Germinal center (tissue), 1 donor: ENCODE results near the gene CD86.

ENCODE experiments used
- DNase-seq: peaks from one replicate; pipeline ENCODE4 v3.0.0; 2012; ENCODE audit warnings: mixed read lengths, low spot score

CD86 gene

DNA sequence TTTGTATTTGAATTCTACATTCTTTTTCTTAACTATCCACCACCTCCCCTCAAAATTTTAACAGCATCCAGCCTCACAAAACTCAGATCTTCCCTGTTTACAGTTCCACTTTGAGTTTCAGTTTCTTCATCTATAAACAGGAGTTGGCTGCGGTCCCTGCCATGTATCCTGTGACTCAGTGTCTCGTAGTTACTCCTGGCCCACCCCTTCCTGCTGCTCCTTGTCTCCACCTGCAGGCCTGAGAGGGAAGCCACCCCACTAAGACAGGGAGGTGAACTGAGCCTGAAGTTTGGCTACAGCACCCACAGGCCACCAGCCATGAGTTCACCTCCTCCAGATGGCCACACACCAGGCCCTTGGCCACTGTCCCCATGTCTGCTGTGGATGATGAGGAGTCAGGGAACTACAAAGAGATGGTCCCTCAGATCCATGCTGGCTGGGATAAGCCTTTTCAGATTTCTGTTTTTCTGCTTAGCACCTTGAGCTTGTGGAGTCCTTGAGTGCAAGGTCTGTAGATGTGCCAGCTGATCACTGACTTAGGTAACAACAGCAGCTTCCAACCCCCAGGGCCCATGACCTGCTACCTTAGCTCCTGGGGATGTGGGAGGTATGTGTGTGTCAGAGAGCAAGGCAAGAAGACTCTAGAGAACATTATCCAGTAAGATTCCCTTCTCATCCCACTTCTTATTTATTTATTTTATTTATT is 37.5 kb downstream of the CD86 start:
- peak; percentile 68 for DNase-seq

DNA sequence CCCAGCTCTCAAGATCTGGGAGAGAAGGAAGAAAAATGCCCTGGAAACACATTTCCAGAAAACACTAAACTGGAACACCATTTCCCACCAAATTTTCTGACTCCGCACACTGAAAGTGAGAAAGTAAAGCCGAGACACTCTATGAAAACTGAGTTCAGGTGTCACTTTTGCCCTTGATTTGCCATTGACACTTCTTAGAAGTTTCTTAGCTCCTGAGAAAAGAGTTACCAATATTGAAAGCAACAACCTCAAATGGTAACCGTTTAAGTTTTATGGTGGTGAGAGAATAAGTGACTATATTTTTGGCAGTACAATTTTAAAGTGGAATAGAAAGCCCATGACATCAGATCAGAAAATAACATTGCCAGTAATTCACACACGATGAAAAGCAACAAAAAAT is 39.0 kb downstream of the CD86 start:
- no peak for DNase-seq

DNA sequence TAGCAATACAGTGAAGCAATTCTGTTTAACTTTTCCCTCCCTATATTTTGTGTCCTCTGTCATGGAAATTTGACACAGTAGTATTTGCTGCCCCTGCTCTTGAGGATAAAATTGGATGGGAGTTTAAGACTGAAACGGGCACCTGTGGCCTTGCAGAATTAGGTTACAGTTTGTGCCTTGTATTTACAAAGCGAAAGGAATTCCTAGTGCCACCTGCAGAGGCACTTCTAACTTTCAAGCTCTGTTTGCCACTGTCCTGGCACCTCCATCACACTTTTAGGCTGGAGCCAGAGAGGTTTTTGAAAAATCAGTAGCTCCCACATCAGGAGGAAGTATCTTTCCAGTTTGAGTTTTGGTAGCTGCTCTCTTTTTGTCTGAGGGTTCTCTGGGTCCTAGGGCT is 39.5 kb downstream of the CD86 start:
- DNase-seq, result no peak

- no peak for DNase-seq
Measured at GRCh38 chr3:122097141-122097540, 42.0 kb downstream of the CD86 start.

DNA sequence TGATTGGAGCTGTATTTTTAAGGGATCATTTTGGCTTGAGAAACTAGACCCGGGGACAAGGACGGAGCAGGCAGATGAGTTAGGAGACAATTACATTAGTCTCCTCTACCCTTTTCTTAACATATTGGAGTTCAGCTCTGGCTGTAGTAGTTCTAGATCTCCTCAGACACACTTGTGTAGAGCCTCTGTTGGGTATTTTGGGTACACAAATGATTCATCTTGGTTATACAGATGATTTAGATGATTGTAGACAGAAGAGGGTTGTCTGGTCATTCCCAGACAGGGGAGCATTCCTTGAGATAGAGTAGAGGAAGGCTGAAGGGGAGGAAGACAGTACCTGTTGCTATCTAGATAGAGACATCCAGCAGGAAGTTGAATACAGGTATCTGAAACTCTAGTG is 43.4 kb downstream of the CD86 start:
- no peak for DNase-seq

DNA sequence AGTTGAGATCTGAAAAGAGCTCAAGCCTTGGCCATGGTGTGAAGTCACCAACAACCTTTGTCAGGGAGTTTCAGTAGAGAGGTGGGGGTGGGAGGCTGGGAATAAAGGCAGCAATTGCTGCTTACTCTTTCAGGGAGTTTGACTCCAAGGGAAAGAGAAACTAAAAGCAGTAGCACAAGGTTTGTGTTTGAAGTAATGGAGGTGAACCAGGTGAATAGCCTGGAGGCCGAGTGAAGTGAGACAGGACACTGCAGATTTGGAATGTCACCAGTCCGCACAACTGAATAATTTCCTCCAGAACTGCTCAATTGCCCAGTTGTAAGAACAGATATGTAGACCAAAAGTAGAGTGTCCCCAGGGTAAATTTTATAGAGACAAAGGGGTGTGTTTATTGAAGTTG is 44.1 kb downstream of the CD86 start:
- DNase-seq, result no peak

GRCh38 chr3:122100083-122100482 is 44.9 kb downstream of the CD86 start:
- DNase-seq, result no peak

- DNase-seq, result peak; percentile 64
Measured at GRCh38 chr3:122100591-122101463, 45.7 kb downstream of the CD86 start.

GRCh38 chr3:122101646-122102045 is 46.5 kb downstream of the CD86 start:
- peak; percentile 44 for DNase-seq

- DNase-seq, result no peak
Measured at GRCh38 chr3:122102191-122102935, 47.2 kb downstream of the CD86 start.

DNA sequence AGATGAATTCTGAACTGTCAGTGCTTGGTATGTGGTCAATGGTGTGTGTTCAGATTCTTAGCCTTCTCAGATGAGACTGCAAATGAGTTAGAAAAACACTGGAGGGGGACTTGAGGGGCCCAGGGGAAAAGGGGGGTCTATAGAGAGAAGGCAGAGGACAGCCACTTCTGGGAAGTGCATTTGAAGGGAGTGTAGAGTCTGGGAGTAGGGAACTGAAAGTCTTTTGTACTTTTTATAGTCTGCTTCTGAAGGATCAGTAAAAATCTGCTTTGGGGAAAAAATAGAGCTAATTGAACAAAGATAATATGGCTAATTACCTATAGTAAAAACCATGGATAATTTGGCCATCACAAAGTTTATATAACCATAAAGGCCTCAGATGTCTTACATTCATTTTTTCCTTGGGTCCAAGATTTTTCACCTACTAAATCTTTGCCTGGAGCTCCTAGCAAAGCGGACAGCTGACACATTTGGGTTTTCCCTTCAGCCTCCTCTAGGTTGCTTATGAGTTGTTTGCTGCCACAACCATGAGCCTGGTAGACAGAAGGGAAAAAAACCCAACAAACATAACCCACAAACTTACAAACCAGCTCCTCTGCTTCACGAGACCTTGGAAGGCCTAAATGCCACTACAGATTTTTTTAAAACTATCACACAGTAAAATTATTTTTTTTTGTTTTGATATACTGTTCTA is 48.8 kb downstream of the CD86 start:
- no peak for DNase-seq

GRCh38 chr3:122104515-122105194 is 49.5 kb downstream of the CD86 start:
- DNase-seq, result no peak

DNA sequence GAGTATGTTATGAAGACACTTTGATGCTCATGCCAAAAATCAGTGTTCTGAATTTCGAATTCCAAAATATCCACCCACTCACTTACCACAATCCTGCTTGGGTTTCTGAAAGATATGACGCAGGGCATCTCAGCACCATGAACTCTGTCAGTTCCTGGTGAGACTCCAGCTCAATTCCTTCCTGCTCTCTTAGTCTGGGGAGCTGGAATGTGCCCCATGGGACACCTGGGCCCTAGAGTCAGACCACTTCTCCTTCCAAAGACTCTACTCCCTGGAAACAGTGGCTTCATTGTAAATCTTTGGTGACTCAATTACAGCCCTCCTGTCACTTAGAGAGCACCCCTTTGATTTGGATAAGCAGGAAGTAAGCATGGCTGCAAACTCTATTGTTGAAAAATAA is 50.5 kb downstream of the CD86 start:
- DNase-seq, result no peak

GRCh38 chr3:122107171-122107570 is 52.0 kb downstream of the CD86 start:
- no peak for DNase-seq

DNA sequence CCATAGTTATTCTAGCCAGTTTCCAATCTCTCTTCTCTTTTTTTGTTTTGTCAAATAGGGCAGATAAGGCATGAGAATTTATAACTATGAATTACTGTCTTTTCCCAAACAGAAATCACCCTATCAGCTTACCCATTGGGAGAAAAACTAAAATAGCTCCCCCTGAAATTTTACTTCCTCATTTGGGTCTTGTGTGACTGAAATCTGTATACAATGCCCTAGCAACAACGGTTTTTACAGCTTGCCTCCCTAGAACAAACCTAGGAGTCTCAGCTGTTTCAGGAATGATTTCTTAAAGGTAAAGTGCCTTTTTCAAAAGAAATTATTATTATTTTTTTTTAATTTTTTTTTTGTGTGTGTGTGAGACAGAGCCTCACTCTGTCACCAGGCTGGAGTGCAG is 56.8 kb downstream of the CD86 start:
- DNase-seq, result no peak

DNA sequence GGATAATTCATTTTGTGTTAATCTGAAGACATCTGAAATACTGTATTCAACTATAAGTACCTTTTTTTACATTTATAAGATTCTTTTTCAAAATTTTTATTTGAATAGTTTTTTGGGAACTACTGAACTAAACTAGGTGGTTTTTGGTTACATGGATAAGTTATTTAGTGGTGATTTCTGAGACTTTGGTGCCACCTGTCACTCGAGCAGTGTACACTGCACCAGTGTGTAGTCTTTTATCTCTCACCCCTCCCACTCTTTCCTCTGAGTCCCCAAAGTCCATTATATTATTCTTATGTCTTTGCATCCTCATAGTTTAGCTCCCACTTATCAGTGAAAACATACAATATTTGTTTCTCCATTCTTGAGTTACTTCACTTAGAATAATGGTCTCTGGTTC is 57.6 kb downstream of the CD86 start:
- DNase-seq, result no peak

- no peak for DNase-seq
Measured at GRCh38 chr3:122123850-122124249, 68.7 kb downstream of the CD86 start.

- no peak for DNase-seq
Measured at GRCh38 chr3:122132949-122133540, 77.9 kb downstream of the CD86 start.

- DNase-seq, result no peak
Measured at GRCh38 chr3:122146466-122146865, 91.3 kb downstream of the CD86 start.

DNA sequence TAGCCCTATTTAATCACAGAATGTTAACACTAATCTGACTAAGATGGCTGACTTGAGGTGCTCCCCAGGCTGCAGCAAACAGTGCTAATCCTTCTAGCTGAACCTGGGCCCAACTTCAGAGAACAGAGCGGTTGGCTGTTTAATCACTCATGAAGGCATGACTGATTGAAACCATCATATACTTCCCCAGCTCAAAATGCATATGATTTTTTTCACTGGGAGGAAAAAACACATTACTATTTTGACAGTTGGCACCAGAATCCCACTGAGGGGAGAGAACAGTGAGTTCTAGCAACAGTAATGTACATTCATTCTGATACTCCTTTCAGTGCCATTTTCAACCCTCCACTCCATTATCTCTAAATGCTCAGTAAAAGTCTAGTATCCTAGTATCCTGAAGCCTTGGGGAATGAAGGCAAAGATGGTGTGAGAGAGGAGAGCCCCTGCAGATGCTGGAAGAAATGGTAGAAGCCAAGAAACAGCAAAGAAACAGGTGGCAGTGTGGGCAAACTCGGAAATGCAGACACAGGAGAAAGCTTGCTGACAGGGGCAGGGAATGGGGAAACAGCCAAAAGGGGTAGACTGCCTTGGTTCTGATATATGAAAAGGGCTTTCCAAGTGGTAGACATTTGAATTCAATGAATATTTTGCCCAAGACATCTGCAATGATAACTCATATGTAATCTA is 93.9 kb downstream of the CD86 start:
- DNase-seq, result no peak

DNA sequence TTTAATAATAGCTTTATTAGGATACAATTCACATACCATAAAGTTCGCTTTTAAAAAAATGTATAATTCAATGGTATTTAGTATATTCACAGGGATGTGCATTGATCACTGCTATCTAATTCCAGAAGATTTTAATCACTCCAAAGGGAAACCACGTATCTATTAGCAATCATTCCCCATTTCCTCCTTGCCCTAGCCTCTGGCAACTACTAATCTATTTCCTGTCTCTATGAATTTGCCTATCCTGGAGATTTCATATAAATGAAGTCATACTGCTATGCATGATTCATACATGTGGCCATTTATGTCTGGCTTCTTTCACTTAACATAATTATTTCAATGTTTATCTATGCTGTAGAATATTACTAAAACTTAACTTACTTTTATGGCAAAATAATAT is 96.3 kb downstream of the CD86 start:
- no peak for DNase-seq
